PC-3 (cell line): Measurements from ENCODE around the gene TMEM94. TPM values are rescaled to one million over a fixed set of nuclear protein-coding genes. Genes with fewer than 3 reads are reported as not detected.

ENCODE experiments used
- ATAC-seq: fragments of 200-7000 bp; cut with Tn5 transposase; 2 replicates; pipeline ENCODE4 v1.9.1; 2020; ENCODE audit warnings: mild to moderate bottlenecking, moderate library complexity
- BruUV-seq: library from RNA; stranded (reverse); fragments of 400-500 nt; replicated peaks from 2 replicates; lab custom pipeline; 2021; lab: Mats Ljungman, UMichigan
- CTCF ChIA-PET: fragments of 300-600 bp; sonication (Branson Sonifier 250); formaldehyde crosslinking; loops from one replicate; lab custom pipeline; 2022; ENCODE audit warnings: antibody characterized with exemption; lab: Charles Lee
- POLR2A ChIA-PET: fragments of 300-600 bp; sonication (Branson Sonifier 250); formaldehyde crosslinking; loops from one replicate; lab custom pipeline; 2022; ENCODE audit warnings: antibody characterized with exemption; ENCODE audit not compliant: unreplicated experiment; lab: Charles Lee
- DNase-seq: peaks from one replicate; pipeline ENCODE4 v3.0.0-alpha.2; 2015
- H2AFZ ChIP-seq: fragments of 300-600 bp; sonication (generic); 2 replicates; pipeline ENCODE4 v1.6.0; 2016; ENCODE audit warnings: antibody characterized with exemption, low read length
- H3F3A ChIP-seq: fragments of 300-600 bp; sonication (generic); one replicate; pipeline ENCODE4 v1.6.0; 2017; ENCODE audit warnings: antibody characterized with exemption, low read length, control low read depth, mild to moderate bottlenecking; ENCODE audit not compliant: unreplicated experiment
- H3K27ac ChIP-seq: fragments of 300-600 bp; sonication (generic); 2 replicates; pipeline ENCODE4 v1.5.1; 2016; ENCODE audit warnings: mild to moderate bottlenecking, low read length
- H3K27me3 ChIP-seq: fragments of 300-600 bp; sonication (generic); 2 replicates; pipeline ENCODE4 v1.6.1; 2016; ENCODE audit warnings: low read length, mixed read lengths
- H3K36me3 ChIP-seq: fragments of 300-600 bp; sonication (generic); 2 replicates; pipeline ENCODE4 v1.6.1; 2016; ENCODE audit warnings: low read depth, mixed run types, low read length, mixed read lengths
- H3K4me1 ChIP-seq: fragments of 300-600 bp; sonication (generic); 2 replicates; pipeline ENCODE4 v1.5.1; 2016; ENCODE audit warnings: low read length; ENCODE audit not compliant: insufficient read depth
- H3K4me2 ChIP-seq: fragments of 300-600 bp; sonication (generic); 2 replicates; pipeline ENCODE4 v1.6.0; 2016; ENCODE audit warnings: low read length
- H3K4me3 ChIP-seq: fragments of 300-600 bp; sonication (generic); 2 replicates; pipeline ENCODE4 v1.5.1; 2016; ENCODE audit warnings: mild to moderate bottlenecking, low read length, mixed read lengths
- H3K79me2 ChIP-seq: fragments of 300-600 bp; sonication (generic); 2 replicates; pipeline ENCODE4 v1.6.1; 2017; ENCODE audit warnings: low read length, mixed read lengths
- H3K9ac ChIP-seq: fragments of 300-600 bp; sonication (generic); 2 replicates; pipeline ENCODE4 v1.6.0; 2016; ENCODE audit warnings: mild to moderate bottlenecking, low read length
- H3K9me2 ChIP-seq: fragments of 300-600 bp; sonication (generic); replicated peaks from 2 replicates; pipeline ENCODE4 v1.6.1; 2016; ENCODE audit warnings: mixed run types, low read length, mixed read lengths
- H3K9me3 ChIP-seq: fragments of 300-600 bp; sonication (generic); 2 replicates; pipeline ENCODE4 v1.6.1; 2016; ENCODE audit warnings: low read length, mixed read lengths
- H4K20me1 ChIP-seq: fragments of 300-600 bp; sonication (generic); 2 replicates; pipeline ENCODE4 v1.6.1; 2016; ENCODE audit warnings: low read length, mixed read lengths
- CTCF ChIP-seq: fragments of 300-600 bp; sonication (generic); conservative IDR thresholded peaks from 2 replicates; pipeline ENCODE4 v1.5.1; 2017; ENCODE audit warnings: antibody characterized with exemption, low read depth, mild to moderate bottlenecking, low read length
- EZH2 ChIP-seq: fragments of 300-600 bp; sonication (generic); IDR thresholded peaks from one replicate; pipeline ENCODE4 v1.6.1; 2017; ENCODE audit warnings: antibody characterized with exemption, mild to moderate bottlenecking, low read length; ENCODE audit not compliant: unreplicated experiment
- EZH2phosphoT487 ChIP-seq: fragments of 300-600 bp; sonication (generic); IDR thresholded peaks from 2 replicates; pipeline ENCODE4 v1.6.1; 2018; ENCODE audit warnings: mild to moderate bottlenecking, antibody characterized with exemption, low read length, borderline replicate concordance
- intact Hi-C: fragments of 100-400 bp; cut with micrococcal nuclease; formaldehyde crosslinking; loops from 2 replicates; pipeline ENCODE4 v1.9.0; 2023
- total RNA-seq: library from RNA; depleted of rRNA; stranded (reverse); fragments of >200 nt; gene quantifications from 2 replicates; pipeline ENCODE4 v1.2.3, GENCODE V29; 2014

The TMEM94 gene
- total RNA-seq, 1 experiment from 2014 or later, result 45.6 TPM

- Histone ChIP-seq H3F3A (no peaks in the 10 kb centered on the region), H3K27ac (no peak overlapping the region), H3K79me2 (peaks cover 4% of the 10 kb centered on the region), H3K9ac (no peak overlapping the region), H3K9me3 (no peaks in the 10 kb centered on the region), H3K36me3 (no peaks in the 10 kb centered on the region), H3K9me2 (no peaks in the 10 kb centered on the region), H3K4me3 (no peak overlapping the region), H3K4me1 (peaks cover 10% of the 10 kb centered on the region), H4K20me1 (no peaks in the 10 kb centered on the region), H3K27me3 (no peaks in the 10 kb centered on the region), H3K4me2 (no peak overlapping the region), H2AFZ (no peak overlapping the region)
- intact Hi-C loops, result loop anchor here (10.0 kb wide), 2 partner anchors 205 to 295 kb away; partner anchors contain the start of gene NUP85
- no peak for TF ChIP-seq CTCF
- no peak for TF ChIP-seq EZH2
- no peak for TF ChIP-seq EZH2phosphoT487
- ChIA-PET POLR2A (no interaction called here), CTCF (no interaction called here)
- ATAC-seq (no peak), DNase-seq (no peak)
- no TSS peak for BruUV-seq
Observed at GRCh38 chr17:75410141-75410540, 46.3 kb upstream of the TMEM94 start.

DNA sequence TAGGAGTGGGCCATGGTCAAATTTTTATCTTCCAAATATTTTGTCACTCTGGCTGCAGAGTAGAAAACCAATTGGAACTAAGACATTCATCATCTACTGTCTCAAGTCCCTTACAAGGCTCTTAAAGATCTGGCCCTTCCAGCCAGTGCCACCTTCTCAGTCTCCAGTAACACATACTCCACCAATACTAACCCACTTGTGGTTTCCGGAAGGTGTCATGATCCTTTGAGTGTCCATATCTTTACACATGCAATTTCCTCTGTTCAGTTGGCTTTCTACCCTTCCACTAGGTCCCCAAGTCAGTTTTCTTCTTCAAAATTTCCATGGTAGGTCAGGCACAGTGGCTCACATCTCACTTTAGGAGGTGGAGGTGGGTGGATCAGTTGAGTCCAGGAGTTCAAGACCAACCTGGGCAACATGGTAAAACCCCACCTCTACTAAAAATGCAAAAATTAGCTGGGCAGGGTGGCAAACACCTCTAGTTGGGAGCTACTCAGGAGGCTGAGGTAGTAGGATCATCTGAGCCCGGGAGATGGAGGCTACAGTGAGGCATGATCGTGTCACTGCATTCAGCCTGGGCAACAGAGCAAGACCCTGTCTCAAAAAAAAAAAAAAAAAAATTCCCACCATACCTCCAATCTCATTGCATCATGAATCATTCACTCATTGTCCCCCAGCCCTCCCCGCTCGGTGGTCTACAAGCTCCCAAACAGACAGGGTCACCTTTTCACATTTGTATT lies 44.9 kb upstream of the TMEM94 start:
- no peak for DNase-seq
- Histone ChIP-seq H3F3A (no peaks in the 10 kb centered on the region), H4K20me1 (no peaks in the 10 kb centered on the region), H3K4me1 (peaks cover 6% of the 10 kb centered on the region), H3K27ac (no peak overlapping the region), H3K9me2 (no peaks in the 10 kb centered on the region), H3K4me2 (no peak overlapping the region), H3K9ac (no peak overlapping the region), H3K4me3 (no peak overlapping the region), H2AFZ (no peak overlapping the region), H3K79me2 (no peaks in the 10 kb centered on the region), H3K36me3 (no peaks in the 10 kb centered on the region), H3K27me3 (no peaks in the 10 kb centered on the region), H3K9me3 (no peaks in the 10 kb centered on the region)
- ChIA-PET POLR2A (no interaction called here), CTCF (interaction anchor here (1.1 to 1.5 kb wide), 3 partner anchors 139 to 297 kb away, joined by 3 to 12 read pairs (median 11); partner anchors contain the start of gene MIF4GD)
- no peak for ATAC-seq
- intact Hi-C loops, result loop anchor here (2.0 to 10.0 kb wide), 3 partner anchors 141 to 297 kb away; partner anchors contain the start of genes MIF4GD and NUP85
- no TSS peak for BruUV-seq
- TF ChIP-seq CTCF, result no peak
- TF ChIP-seq EZH2phosphoT487, result no peak
- TF ChIP-seq EZH2, result no peak
